BLaER1 treated with 17β-estradiol and CSF1 and Interleukin-3, amounts not matched to agents 10 nM and 100 nM (cell line): ENCODE measurements around the gene MZB1.

Experiments used
- H3K27ac ChIP-seq, 11 experiments: shearing (Covaris generic); formaldehyde crosslinking; 2 replicates each; pipeline ENCODE4 v1.8.1; 2022
- H3K27me3 ChIP-seq, 11 experiments: shearing (Covaris generic); formaldehyde crosslinking; 2 replicates each; pipeline ENCODE4 v1.8.1; 2022
- H3K36me3 ChIP-seq, 11 experiments: shearing (Covaris generic); formaldehyde crosslinking; 2 replicates each; pipeline ENCODE4 v1.8.1; 2022
- H3K4me1 ChIP-seq, 10 experiments: shearing (Covaris generic); formaldehyde crosslinking; 2 replicates each; pipeline ENCODE4 v1.8.1; 2022
- H3K4me2 ChIP-seq, 11 experiments: shearing (Covaris generic); formaldehyde crosslinking; 2 replicates each; pipeline ENCODE4 v1.8.1; 2022
- H3K4me3 ChIP-seq, 10 experiments: shearing (Covaris generic); formaldehyde crosslinking; 2 replicates each; pipeline ENCODE4 v1.8.1; 2022
- H3K9ac ChIP-seq, 11 experiments: shearing (Covaris generic); formaldehyde crosslinking; 2 replicates each; pipeline ENCODE4 v1.8.1; 2022
- H3K9me3 ChIP-seq, 11 experiments: shearing (Covaris generic); formaldehyde crosslinking; replicated peaks in 1 of 11; 2 replicates each; pipeline ENCODE4 v1.8.1; 2022
- H4K20me1 ChIP-seq, 11 experiments: shearing (Covaris generic); formaldehyde crosslinking; 2 replicates each; pipeline ENCODE4 v1.8.1; 2022
- Cebpa-rat ChIP-seq, 11 experiments: shearing (Covaris generic); IDR thresholded peaks; 2 replicates each; pipeline ENCODE4 v1.8.1; 2022

Gene MZB1

DNA sequence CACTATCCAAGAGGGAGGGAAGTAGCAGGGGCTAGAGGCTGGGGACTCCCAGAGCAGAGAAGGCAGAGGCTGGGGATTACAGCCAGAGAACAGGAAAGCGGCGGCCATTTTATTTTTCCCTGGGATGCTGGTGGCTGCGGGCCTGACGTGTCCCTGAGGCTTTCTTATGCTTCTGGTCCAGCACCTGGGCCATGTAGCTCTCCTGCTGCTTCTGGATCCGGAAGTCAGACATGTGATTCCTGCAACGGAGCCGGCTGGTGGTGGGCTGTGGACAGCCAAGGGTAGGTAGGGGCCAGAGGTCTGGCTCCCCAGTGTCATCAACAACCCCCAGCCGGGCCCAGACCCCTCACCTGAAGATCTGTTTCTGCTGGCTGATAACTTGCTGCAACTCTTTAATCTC is 7.0 kb upstream of the MZB1 start:
- Histone ChIP-seq H3K9ac (peak overlapping the region in 2 of 11 experiments; percentile 95 to 96; a peak in 1 of 22 replicates), H3K4me2 (peak overlapping the region; percentile 90 to 99 (median 97)), H3K27me3 (no peaks in the 10 kb centered on the region), H3K36me3 (peaks cover 0 to 28% (median 23%) of the 10 kb centered on the region in 11 experiments; a peak in 15 of 22 replicates), H3K4me1 (peaks cover 40 to 72% (median 52%) of the 10 kb centered on the region in 10 experiments), H4K20me1 (peaks cover 0 to 31% (median 28%) of the 10 kb centered on the region in 11 experiments; a peak in 18 of 22 replicates), H3K27ac (peak overlapping the region in 5 of 11 experiments; percentile 8 to 29 (median 19); a peak in 4 of 22 replicates), H3K4me3 (peak overlapping the region in 2 of 10 experiments; percentile 5 to 79; a peak in 1 of 20 replicates), H3K9me3 (no peaks in the 10 kb centered on the region)
- no peak for TF ChIP-seq Cebpa-rat (IDR thresholded peaks at IDR 0.05)

- peak overlapping the region in 5 of 10 experiments; percentile 73 to 86 (median 79); a peak in 8 of 20 replicates for H3K4me3 ChIP-seq
- H3K36me3 ChIP-seq = peaks cover 0 to 28% (median 23%) of the 10 kb centered on the region in 11 experiments; a peak in 15 of 22 replicates
- H3K27ac ChIP-seq = peak overlapping the region in 7 of 11 experiments; percentile 25 to 100 (median 99); a peak in 6 of 22 replicates
- peaks cover 45 to 79% (median 58%) of the 10 kb centered on the region in 10 experiments for H3K4me1 ChIP-seq
- H4K20me1 ChIP-seq = peaks cover 0 to 31% (median 28%) of the 10 kb centered on the region in 11 experiments; a peak in 18 of 22 replicates
- H3K4me2 ChIP-seq = peak overlapping the region; percentile 90 to 99 (median 97)
- H3K9me3 ChIP-seq = no peaks in the 10 kb centered on the region
- no peak for TF ChIP-seq Cebpa-rat (IDR thresholded peaks at IDR 0.05)
- H3K27me3 ChIP-seq = no peaks in the 10 kb centered on the region
- peak overlapping the region; percentile 6 to 98 (median 95); a peak in 17 of 22 replicates for H3K9ac ChIP-seq
These were observed 6.3 kb upstream of the MZB1 start for GRCh38 chr5:139395844-139396640.

DNA sequence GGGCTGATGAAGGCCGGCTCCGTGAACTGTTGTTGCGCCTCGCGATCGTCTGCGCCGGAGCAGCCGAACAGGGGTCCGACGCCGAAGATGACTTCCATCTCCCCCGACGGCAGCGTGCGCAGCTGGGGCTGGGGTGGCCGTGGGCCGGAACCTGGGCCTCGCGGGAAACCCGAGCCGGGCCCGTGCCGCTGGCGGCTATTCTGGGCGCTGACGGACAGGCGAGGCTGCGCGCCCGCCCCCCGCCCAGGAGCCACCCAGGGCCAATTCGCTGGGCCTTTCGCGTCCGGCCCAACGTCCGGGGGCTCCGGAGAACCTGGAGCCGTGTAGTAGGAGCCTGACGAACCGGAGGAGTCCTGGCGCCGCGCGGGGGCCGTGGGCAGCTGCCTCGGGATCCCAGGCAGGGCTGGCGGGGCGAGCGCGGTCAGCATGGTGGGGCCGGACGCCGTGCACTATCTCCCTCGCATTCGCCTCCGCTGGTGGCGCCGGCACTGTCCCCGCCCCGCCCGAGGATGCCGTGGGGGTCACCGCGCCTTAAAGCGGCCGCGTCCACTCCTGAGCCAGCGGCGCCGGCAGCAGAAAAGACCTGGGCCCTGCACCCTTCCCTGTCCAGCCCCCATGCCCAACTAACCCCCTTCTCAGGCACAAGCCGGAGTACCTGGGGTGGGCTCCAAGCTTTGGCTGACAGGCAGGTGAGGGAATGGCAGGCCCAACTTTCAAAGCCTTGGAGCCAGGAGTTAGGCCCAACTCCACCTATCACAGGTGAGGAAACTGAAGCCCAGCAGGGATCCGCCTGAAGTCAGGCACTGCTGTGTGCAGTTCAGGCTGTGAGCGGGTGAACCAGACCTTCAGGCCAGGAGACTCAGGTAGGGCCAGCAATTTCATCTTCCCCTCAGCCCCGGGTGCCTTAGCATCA is 5.2 kb upstream of the MZB1 start, which contains the start of gene PROB1:
Gene PROB1, minus strand, starts transcription at position 451 of the 913 bp plus-strand sequence. Its CDS starts 23 bp downstream, at position 428.
- Histone ChIP-seq H3K4me1 (peaks cover 57 to 87% (median 69%) of the 10 kb centered on the region in 10 experiments), H3K27ac (peak within 1 kb of the TSS; percentile 66 to 100 (median 99); a peak in 21 of 22 replicates), H3K9me3 (no peaks in the 10 kb centered on the region), H3K4me2 (peak within 1 kb of the TSS; percentile 90 to 99 (median 97)), H3K36me3 (peaks cover 0 to 28% (median 23%) of the 10 kb centered on the region in 11 experiments; a peak in 15 of 22 replicates), H4K20me1 (peaks cover 0 to 31% (median 28%) of the 10 kb centered on the region in 11 experiments; a peak in 18 of 22 replicates), H3K27me3 (no peaks in the 10 kb centered on the region), H3K4me3 (peak within 1 kb of the TSS; percentile 63 to 86 (median 76)), H3K9ac (peak within 1 kb of the TSS; percentile 81 to 98 (median 95))
- TF ChIP-seq Cebpa-rat (IDR thresholded peaks at IDR 0.05) = no peak

GRCh38 chr5:139394123-139394653 is 4.5 kb upstream of the MZB1 start:
- TF ChIP-seq Cebpa-rat (IDR thresholded peaks at IDR 0.05) = no peak
- H3K27ac ChIP-seq = peak overlapping the region; percentile 66 to 100 (median 99); a peak in 21 of 22 replicates
- H3K4me3 ChIP-seq = peak overlapping the region; percentile 63 to 86 (median 76)
- peak overlapping the region; percentile 81 to 98 (median 95) for H3K9ac ChIP-seq
- no peaks in the 10 kb centered on the region for H3K9me3 ChIP-seq
- H4K20me1 ChIP-seq = peaks cover 0 to 31% (median 28%) of the 10 kb centered on the region in 11 experiments; a peak in 18 of 22 replicates
- H3K36me3 ChIP-seq = peaks cover 0 to 28% (median 23%) of the 10 kb centered on the region in 11 experiments; a peak in 15 of 22 replicates
- peaks cover 64 to 87% (median 71%) of the 10 kb centered on the region in 10 experiments for H3K4me1 ChIP-seq
- peak overlapping the region; percentile 90 to 99 (median 97) for H3K4me2 ChIP-seq
- H3K27me3 ChIP-seq = no peaks in the 10 kb centered on the region

GRCh38 chr5:139393497-139394122 is 3.9 kb upstream of the MZB1 start:
- no peaks in the 10 kb centered on the region for H3K27me3 ChIP-seq
- peaks cover 62 to 89% (median 76%) of the 10 kb centered on the region in 10 experiments for H3K4me1 ChIP-seq
- peak overlapping the region; percentile 66 to 100 (median 99); a peak in 21 of 22 replicates for H3K27ac ChIP-seq
- peak overlapping the region; percentile 63 to 86 (median 76) for H3K4me3 ChIP-seq
- H3K9me3 ChIP-seq = no peaks in the 10 kb centered on the region
- peaks cover 0 to 28% (median 23%) of the 10 kb centered on the region in 11 experiments; a peak in 15 of 22 replicates for H3K36me3 ChIP-seq
- TF ChIP-seq Cebpa-rat (IDR thresholded peaks at IDR 0.05) = no peak
- peak overlapping the region; percentile 81 to 98 (median 95) for H3K9ac ChIP-seq
- H4K20me1 ChIP-seq = peaks cover 0 to 31% (median 28%) of the 10 kb centered on the region in 11 experiments; a peak in 18 of 22 replicates
- H3K4me2 ChIP-seq = peak overlapping the region; percentile 90 to 99 (median 97)

DNA sequence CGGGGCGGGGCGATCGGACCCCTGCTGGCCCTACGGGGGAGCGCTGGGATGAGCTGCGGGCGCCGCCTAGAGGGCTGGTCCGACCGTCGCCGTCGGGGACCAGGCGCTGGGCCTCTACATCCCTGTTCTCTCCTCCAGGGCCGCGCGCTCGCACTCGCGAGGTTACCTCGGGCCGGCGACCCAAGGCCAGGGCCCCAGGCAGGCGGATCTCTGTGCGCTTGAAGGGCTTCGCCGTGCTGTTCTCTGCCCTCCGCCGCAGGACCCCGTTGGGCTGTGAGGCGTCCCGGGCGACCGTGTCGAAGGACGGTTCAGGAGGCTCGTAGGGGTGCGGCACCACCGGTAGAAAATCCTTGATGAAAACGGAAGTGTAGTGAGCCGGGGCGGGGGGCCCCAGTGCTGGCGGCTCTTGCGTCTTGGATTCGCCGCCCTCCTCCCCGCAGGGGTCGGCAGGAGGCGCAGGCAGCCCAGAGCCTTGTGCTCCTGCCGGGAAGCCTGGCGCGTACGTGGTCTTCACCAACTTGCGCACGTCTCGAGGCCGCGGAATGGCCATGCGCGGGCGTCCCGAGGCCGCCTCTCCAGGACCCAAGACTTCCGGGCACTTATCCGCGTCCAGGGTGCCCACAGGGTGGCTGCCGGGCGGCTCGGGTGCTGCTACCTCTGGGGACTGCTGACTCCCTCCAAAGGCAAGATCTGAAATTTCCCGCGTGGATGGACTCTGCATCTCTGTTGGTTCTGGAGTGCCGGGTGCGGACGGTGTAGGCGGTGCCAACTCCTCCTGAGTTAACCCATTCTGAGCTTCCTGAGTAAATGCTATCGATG is 3.2 kb upstream of the MZB1 start:
- Histone ChIP-seq H4K20me1 (peaks cover 0 to 31% (median 28%) of the 10 kb centered on the region in 11 experiments; a peak in 18 of 22 replicates), H3K36me3 (peaks cover 0 to 28% (median 23%) of the 10 kb centered on the region in 11 experiments; a peak in 15 of 22 replicates), H3K4me3 (peak overlapping the region; percentile 63 to 86 (median 76)), H3K4me1 (peaks cover 59 to 86% (median 78%) of the 10 kb centered on the region in 10 experiments), H3K4me2 (peak overlapping the region; percentile 90 to 99 (median 97)), H3K27me3 (no peaks in the 10 kb centered on the region), H3K27ac (peak overlapping the region; percentile 66 to 100 (median 99)), H3K9me3 (no peaks in the 10 kb centered on the region), H3K9ac (peak overlapping the region; percentile 81 to 98 (median 95))
- no peak for TF ChIP-seq Cebpa-rat (IDR thresholded peaks at IDR 0.05)

- no peak for TF ChIP-seq Cebpa-rat (IDR thresholded peaks at IDR 0.05)
- H4K20me1 ChIP-seq = peaks cover 0 to 31% (median 28%) of the 10 kb centered on the region in 11 experiments; a peak in 18 of 22 replicates
- no peaks in the 10 kb centered on the region for H3K27me3 ChIP-seq
- peak overlapping the region; percentile 66 to 100 (median 99) for H3K27ac ChIP-seq
- H3K9ac ChIP-seq = peak overlapping the region; percentile 81 to 98 (median 95)
- H3K4me3 ChIP-seq = peak overlapping the region; percentile 63 to 86 (median 76)
- H3K4me2 ChIP-seq = peak overlapping the region; percentile 90 to 99 (median 97)
- no peaks in the 10 kb centered on the region for H3K9me3 ChIP-seq
- H3K36me3 ChIP-seq = peaks cover 0 to 28% (median 23%) of the 10 kb centered on the region in 11 experiments; a peak in 15 of 22 replicates
- H3K4me1 ChIP-seq = peaks cover 59 to 87% (median 78%) of the 10 kb centered on the region in 10 experiments
These were observed 2.6 kb upstream of the MZB1 start for GRCh38 chr5:139392324-139392677.
